GM18868 (cell line): ENCODE measurements around the gene SART3.
"Not testable (repeated sequence)": the region's sequence is repeated elsewhere in the genome, so short reads cannot be mapped to it uniquely, and the experiment has no call there.

Experiments
- ATAC-seq: cut with Tn5 transposase; IDR thresholded peaks from one replicate; pipeline ENCODE4 v1.9.1; 2021; ENCODE audit warnings: mild to moderate bottlenecking, moderate library complexity; ENCODE audit not compliant: unreplicated experiment

SART3 gene

GRCh38 chr12:108495823-108496579, 65.0 kb downstream of the SART3 start:
- ATAC-seq, result no peak

GRCh38 chr12:108495054-108495453, 65.9 kb downstream of the SART3 start:
- ATAC-seq, result no peak

- ATAC-seq, result no peak
These were observed 69.7 kb downstream of the SART3 start for GRCh38 chr12:108491256-108491655.

DNA sequence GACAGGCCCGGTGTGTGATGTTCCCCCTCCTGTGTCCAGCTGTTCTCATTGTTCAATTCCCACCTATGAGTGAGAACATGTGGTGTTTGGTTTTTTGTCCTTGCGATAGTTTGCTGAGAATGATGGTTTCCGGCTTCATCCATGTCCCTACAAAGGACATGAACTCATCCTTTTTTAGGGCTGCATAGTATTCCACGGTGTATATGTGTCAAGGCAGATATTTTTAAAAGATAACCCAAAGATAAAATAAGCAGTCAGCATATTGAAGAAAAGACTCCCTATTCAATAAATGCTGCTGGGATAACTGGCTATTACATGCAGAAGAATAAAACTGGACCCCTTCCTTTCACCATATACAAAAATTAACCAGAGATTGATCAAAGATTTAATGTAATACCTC, 73.9 kb downstream of the SART3 start:
- not testable (repeated sequence) for ATAC-seq

DNA sequence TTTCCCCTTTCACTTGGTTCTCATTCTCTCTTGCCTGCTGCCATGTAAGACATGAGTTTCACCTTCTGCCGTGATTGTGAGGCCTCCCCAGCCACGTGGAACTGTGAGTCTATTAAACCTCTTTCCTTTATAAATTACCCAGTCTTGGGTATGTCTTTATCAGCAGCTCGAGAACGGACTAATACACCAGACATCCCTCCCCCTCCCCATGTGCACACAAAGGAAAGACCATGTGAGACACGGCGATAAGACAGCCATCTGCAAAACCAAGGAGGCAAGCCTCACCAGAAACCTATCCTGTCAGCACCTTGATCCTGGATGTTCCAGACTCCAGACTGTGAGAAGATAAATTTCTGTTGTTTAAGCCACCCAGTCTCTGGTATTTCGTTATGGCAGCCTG, 75.6 kb downstream of the SART3 start:
- not testable (repeated sequence) for ATAC-seq

DNA sequence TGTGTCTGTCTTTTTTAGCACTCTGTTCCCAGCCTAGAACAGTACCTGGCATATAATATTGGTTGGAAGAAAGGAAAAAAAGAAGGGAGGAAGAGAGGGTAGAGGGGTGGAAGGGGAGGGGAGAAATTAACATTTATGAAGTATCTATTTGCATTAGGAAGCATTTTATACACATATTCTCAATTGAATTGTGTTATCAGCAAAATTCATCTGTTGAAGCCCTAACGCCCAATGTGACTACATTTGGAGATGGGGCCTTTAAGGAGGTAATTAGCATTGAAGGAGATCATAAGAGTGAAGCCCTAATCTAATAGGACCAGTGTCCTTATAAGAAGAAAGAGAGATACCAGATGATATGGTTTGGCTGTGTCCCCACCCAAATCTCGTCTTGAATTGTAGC, 76.1 kb downstream of the SART3 start:
- ATAC-seq, result no peak

DNA sequence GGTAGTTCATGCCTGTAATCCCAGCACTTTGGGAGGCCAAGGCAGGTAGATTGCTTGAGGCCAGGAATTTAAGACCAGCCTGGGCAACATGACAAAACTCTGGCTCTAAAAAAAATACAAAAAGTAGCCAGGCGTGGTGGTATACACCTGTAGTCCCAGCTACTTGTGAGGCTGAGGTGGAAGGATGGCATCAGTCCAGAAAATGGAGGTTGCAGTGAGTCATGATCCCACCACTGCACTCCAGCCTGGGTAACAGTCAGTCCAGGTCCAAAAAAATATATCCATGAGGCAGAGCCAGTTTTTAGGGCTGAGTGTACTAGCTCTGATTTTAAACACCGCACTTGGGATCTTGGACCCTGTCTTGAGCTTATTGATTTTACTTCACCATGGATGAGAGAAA, 76.5 kb downstream of the SART3 start:
- no peak for ATAC-seq

DNA sequence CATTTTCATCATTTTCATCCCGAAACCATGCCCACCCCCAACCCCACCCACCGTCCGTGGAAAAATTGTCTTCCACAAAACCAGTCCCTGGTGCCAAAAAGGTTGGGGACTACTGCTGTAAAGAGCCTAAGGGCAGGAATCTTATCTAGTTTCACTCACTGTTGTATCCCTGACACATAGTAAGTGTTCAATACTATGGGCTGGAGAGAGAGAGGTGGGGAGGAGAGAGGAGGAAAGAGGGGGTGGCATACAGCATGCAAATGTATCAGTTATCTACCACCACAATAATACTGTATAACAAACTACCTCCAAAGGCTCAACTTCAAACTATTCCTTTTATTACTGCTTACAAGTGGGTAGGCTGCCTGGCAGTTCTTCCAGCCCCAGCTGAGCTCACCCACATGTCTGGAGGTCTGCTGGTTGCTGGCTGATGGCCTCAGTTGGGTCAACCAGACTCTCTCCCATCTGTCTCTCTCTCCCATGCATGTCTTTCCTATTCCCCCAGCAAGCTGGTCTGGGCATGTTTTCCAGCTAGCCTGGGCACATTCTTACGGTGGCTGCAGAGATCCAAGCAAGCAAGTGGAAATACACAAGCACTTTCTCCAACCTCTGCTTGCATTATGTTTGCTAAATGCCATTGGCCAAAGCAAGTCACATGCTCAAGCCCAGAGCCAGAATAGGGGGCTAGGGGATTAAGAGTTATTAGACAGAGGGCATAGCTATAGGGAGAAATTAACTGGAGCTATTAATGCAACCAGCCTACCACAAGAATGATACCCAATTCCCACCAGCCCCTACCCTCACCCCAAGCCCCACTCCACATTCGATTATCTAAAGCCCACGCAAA, 77.5 kb downstream of the SART3 start:
- no peak for ATAC-seq

- no peak for ATAC-seq
These were observed 78.2 kb downstream of the SART3 start for GRCh38 chr12:108482717-108483212.

DNA sequence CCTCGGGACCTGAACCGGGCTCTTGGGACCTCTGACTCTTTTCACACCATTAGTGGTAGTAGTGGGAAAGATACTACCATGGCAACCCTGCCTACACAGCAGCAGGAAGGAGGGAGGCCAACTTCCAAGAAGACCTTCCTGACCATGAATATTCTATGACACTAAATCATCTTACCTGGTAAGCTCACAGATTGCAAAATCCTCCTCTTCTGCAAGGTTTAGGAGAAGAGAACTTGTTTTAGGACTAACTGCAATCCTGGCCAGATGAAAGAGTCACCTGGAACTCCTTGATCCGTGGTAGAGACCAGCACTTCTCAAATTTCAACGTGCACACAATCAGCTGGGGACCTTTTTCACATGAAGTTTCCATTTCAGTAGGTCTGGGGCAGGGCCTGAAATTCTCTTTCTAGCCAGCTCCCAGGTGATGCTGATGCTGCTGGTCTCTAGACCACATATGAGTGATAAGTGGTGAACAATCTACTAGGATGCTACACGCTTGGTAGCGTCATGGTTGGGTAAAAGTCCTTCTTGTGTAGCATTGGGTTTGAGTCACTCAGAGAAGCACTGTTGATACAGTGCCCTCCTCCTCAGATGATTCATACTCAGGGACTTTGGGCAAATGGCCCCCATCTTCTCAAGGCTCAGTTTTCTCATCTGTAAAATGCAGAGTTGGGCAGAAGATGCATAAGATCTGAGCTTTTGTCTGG, 81.5 kb downstream of the SART3 start:
- no peak for ATAC-seq

DNA sequence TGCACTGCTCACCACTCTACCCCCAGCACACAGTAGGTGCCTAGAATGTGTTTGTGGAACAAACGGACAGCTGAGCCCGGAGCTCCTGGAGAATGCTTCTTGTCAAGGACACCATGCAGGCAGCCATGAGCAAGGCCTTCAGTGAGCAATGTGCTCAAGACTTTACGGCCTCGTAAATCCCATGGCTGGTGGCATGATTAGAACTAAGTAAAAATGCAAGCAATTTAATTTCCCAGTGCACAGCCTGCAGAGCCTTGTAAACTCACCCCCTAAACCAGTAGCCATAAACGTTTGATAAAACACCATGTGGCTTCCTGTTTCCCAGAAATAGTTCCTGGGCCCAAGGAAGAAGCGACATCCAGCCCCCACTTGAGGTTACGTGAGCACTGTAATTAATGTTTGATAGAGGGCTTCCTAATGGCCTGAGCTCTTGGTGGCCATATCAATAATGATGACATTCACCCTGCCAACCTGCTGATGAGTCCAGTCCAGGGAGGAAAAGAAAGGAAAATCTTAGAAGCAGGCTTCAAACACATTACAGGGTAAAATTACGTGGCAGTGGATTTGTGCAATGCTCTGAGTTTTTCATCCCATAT, 82.3 kb downstream of the SART3 start:
- no peak for ATAC-seq

DNA sequence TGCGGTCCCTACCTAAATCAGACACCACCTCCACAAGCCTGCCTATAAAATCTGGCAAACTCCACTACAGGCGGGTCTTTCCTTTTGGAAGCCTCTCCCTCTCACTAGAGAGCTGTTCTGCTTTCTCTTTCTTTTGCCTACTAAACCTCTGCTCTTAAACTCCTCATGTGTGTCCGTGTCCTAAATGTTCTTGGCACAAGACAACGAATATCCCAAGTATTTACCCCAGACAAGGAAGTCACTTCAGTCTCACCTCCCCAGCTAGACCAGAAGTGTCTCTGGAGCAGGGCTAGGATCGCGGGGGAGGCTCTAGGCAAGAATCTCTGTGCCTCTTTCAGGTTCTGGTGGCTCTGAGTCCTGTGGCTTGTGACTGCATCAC, 83.1 kb downstream of the SART3 start:
- ATAC-seq, result no peak

DNA sequence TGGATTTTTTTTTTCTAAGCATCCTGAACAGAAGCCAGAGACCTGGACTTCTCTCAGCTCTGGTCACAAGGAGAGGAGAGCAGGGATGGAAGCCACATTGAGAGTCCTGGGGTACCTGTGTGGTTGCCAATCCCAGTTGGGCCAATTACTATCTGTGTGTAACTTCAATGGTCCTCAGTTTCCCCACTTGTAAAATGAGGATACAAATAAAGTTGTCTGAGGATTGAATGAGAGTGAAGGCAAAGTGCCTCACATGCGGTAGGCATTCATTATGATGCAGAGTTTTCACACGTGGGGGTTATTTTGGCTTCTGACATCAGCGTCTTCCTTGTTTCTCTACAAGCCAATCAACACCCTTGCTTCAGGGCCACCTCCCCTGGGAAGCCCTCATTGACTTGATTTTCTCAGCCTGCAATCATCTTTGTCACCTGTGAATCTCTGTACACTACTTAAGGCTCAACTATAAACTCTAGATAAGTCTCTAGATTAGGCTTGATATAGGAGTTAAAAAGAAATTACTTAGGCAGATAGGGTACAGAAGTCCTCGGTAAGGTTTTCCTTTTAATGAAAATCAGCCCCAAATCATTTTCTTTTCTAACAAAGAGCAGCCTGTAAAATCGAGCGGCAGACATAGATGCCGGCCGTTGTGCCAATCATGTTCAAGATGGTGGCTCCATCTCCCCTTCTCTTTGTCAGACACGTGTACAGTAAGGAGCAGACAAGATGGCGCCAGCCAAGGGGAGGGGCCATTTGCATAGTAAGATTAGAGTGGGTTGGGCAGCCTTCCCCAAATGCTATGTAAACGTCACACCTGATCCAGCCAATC, 83.7 kb downstream of the SART3 start:
- no peak for ATAC-seq

DNA sequence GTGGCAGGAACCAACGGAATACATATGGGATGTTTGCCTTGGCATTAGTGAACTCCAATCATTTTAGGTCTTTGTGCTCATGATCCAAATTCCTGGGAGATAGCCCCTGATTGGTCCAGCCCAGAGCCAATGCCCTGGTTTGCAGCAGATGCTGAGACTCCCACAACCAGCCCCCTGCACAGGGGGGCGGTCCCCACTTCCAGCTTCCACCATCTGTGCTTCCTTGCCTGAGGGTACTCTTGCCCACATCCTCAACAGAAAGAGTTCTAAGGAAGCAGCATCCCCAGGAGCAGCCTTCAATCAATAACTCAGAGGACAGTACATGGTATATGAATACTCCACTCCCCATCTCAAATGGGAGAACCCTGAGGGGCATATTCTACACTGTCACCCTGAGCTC, 85.6 kb downstream of the SART3 start:
- ATAC-seq, result no peak

DNA sequence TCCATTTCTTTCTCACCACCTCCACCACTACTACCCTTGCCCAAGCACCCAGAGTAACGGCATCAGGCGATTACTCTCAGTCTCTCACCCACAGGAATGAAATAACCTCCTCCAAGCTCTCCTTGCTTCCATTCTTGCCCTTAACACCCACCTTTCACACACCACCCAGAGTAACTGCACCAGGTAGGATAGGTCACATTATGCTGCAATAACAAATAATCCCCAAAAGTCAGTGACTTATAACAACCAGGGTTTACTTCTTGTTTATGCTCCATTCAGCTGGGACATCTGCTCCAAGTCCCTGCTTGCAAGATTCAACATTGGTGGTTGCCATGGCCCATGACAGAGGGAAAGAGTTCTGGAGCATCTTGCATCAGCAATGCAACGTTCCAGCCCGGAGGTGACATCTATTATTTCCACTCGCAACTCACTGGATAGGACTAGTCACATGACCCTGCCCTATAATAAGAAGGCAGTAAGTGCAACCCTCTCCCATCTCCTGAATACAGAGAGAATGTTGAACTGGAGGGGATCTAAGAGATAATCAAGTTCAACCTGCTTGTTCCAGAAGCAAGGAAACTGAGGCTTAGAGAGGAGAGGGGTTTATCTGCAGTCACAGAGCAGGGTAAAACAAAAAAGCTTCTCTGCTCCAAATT, 87.4 kb downstream of the SART3 start:
- no peak for ATAC-seq
